GM12873 (cell line): ENCODE measurements around the gene LRP10.

ENCODE experiments used
- CTCF ChIP-seq: IDR thresholded peaks from 2 replicates; pipeline ENCODE4 v1.5.1; 2012; ENCODE audit warnings: low read depth, mild to moderate bottlenecking, moderate library complexity, low read length, control low read depth; ENCODE audit not compliant: insufficient read depth; ENCODE audit errors: missing control alignments

Gene LRP10

DNA sequence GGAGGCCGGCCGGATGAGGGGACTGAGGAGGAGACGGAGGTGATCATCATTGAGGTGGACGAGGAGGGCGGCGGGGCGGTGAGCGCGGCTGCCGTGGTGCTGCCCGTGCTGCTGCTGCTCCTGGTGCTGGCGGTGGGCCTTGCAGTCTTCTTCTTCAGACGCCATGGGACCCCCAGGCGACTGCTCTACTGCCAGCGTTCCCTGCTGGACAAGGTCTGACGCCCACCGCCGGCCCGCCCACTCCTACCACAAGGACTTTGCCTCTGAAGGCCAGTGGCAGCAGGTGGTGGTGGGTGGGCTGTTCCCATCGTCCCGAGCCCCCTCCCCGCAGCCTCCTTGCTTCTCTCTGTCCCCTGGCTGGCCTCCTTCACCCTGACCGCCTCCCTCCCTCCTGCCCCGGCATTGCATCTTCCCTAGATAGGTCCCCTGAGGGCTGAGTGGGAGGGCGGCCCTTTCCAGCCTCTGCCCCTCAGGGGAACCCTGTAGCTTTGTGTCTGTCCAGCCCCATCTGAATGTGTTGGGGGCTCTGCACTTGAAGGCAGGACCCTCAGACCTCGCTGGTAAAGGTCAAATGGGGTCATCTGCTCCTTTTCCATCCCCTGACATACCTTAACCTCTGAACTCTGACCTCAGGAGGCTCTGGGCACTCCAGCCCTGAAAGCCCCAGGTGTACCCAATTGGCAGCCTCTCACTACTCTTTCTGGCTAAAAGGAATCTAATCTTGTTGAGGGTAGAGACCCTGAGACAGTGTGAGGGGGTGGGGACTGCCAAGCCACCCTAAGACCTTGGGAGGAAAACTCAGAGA is 25.5 kb upstream of the LRP10 start:
- no peak for TF ChIP-seq CTCF

DNA sequence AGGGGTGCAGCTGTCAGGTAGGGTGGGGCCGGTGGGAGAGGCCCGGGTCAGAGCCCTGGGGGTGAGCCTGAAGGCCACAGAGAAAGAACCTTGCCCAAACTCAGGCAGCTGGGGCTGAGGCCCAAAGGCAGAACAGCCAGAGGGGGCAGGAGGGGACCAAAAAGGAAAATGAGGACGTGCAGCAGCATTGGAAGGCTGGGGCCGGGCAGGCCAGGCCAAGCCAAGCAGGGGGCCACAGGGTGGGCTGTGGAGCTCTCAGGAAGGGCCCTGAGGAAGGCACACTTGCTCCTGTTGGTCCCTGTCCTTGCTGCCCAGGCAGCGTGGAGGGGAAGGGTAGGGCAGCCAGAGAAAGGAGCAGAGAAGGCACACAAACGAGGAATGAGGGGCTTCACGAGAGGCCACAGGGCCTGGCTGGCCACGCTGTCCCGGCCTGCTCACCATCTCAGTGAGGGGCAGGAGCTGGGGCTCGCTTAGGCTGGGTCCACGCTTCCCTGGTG is 24.7 kb upstream of the LRP10 start:
- no peak for TF ChIP-seq CTCF

GRCh38 chr14:22847661-22848341 is 23.7 kb upstream of the LRP10 start:
- TF ChIP-seq CTCF: peak; percentile 39

- TF ChIP-seq CTCF: no peak
Measured at GRCh38 chr14:22848351-22849164, 23.0 kb upstream of the LRP10 start.

DNA sequence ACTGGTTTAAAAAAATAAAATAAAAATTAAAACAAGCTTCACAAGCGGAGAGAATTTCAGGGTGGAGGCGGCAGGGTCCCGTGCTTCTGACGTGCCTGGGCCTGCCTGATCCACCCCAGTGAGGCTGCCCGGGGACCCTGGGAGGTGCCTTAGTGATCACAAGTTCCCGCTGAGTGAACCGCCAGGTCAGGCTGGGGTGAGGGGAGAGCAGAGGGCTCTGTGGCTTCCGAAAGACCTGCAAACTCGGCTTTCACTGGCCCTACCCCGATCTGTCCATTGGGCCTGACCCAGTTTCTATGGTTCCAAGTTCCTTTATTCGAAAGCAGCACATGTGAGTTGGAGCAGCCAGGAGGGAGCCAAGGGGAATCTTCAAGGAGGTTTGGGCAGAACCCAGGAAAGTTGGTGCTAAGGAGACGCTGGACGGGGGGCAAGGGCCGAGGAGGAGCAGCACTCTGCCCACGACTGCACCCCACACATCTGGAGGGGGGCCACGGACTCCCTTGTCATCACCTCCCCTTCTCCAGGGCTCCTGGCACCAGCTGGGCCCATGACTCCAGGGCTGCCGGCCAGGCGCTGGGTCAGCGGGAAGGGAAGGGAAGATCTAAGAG is 22.2 kb upstream of the LRP10 start:
- TF ChIP-seq CTCF: no peak

- TF ChIP-seq CTCF: no peak
Measured at GRCh38 chr14:22850944-22851764, 20.4 kb upstream of the LRP10 start.
